ENCODE results near the gene NDFIP2.

NDFIP2 gene

GRCh38 chr13:79482281-79482970, 1.5 kb downstream of the NDFIP2 start:
- peak; percentile 32 for DNase-seq (ENCODE audit: low read depth)
- peak overlapping the region; percentile 82 for H3K4me3 ChIP-seq (ENCODE audit: low read length)
- no peak for TF ChIP-seq CTCF (conservative IDR thresholded peaks at IDR 0.05; ENCODE audit: low read length)

GRCh38 chr13:79483086-79483706, 2.2 kb downstream of the NDFIP2 start:
- H3K4me3 ChIP-seq (ENCODE audit: low read length): no peak overlapping the region; the same call in 1 of the 2 replicates
- DNase-seq (ENCODE audit: low read depth): peak; percentile 94
- no peak for TF ChIP-seq CTCF (conservative IDR thresholded peaks at IDR 0.05; ENCODE audit: low read length)

DNA sequence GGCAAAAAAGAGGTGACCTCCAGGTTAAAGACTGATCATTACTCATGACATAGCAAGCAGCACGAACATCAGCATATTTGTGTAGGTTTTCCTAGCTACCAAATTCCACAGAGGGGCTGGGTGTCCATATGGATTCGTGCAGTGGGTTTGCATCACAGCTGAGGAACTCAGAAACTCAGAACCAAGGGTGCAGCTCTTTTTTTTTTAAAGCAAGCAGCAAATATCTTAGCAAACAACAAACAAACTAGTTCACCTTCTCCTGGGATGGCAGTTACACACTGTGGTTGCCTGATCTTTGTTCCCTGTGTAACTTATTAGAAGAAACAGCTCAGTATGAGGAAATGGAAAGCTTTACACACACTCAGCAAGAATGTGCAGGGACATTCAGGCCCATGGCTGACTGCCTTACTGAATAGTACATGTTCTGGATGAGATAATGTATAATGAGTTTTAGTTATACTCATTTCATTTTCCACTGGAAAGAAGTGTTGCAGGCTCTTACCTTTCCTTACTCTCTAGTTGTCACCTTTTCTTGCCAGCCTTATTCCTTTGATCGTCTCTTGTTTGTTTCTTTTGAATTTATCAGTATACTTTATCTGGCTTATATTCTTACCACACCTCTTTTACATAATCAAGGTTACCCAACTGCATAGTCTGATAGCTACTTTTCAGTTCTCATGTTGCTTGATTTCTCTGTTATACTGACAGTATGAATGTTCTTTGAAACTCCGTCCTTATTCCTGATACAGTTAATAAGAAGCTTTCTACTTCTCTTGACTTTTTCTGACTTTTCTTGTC, 4.3 kb downstream of the NDFIP2 start:
- H3K4me3 ChIP-seq (ENCODE audit: low read length): no peak overlapping the region
- no peak for TF ChIP-seq CTCF (conservative IDR thresholded peaks at IDR 0.05; ENCODE audit: low read length)
- DNase-seq (ENCODE audit: low read depth): peak; percentile 90

DNA sequence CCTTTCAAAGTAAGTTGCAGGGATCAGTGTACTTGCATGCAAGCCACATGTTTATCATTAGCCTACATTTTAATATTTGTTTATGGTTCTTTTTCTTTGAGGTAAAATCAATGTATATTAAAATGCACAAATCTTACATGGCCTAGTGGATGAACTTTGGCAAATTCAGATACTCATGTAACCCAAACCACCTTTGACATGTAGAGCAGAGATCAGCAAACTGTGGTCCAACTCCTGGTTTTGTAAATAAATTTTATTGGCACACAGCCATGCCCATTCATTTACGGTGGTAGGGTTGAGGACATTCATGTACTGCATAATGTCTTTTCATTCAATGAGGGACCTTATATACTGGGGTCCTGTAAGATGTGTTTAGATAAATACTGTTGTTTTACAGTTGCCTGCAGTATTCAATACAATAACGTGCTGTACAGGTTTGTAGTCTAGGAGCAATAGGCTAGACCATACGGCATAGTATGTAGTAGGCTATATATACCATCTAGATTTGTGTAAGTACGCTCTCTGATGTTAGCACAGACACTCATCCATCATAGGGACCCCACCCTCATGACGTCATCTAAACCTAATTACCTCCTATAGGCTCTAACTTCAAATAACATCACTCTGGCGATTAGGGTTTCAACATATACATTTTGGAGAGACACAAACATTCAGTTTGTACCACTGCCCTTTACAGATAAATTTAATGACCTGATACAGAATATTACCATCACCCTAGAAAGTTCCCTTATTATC, 5.7 kb downstream of the NDFIP2 start:
- no peak overlapping the region for H3K4me3 ChIP-seq (ENCODE audit: low read length)
- no peak for TF ChIP-seq CTCF (conservative IDR thresholded peaks at IDR 0.05; ENCODE audit: low read length)
- DNase-seq (ENCODE audit: low read depth): no peak

DNA sequence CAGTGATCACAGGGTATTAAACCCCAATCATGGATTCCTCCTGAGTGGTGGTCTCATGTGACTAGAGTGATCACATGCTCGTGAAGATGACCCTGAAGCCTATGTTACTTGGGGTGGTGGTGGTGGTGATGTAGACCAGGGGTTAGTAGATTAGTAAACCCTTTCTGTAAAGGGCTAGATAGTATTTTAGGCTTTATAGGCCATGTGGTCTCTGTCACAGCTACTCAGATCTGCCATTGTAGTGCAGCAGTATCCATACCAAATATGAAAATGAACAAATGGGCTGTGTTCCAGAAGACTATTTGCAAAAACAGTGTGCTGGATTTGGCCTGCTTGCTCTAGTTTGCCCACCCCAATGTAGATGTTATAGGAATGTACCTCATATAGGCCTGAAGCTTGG, 9.4 kb downstream of the NDFIP2 start:
- no peak overlapping the region for H3K4me3 ChIP-seq (ENCODE audit: low read length)
- no peak for TF ChIP-seq CTCF (conservative IDR thresholded peaks at IDR 0.05; ENCODE audit: low read length)
- DNase-seq (ENCODE audit: low read depth): no peak

- DNase-seq (ENCODE audit: low read depth): no peak
- H3K4me3 ChIP-seq (ENCODE audit: low read length): no peak overlapping the region
- no peak for TF ChIP-seq CTCF (conservative IDR thresholded peaks at IDR 0.05; ENCODE audit: low read length)
These were observed 9.9 kb downstream of the NDFIP2 start for GRCh38 chr13:79490824-79491223.

All from AG10803 (cell line).